GM12878 (cell line): ENCODE results near the gene COG4. TPM values are rescaled to one million over a fixed set of nuclear protein-coding genes. Genes with fewer than 3 reads are reported as not detected.

Source experiments
- ATF7 ChIP-seq: fragments of 450-650 bp; IDR thresholded peaks from 2 replicates; pipeline ENCODE4 v1.6.1; 2016; ENCODE audit warnings: low read depth, mild to moderate bottlenecking
- CHD2 ChIP-seq: IDR thresholded peaks from 2 replicates; pipeline ENCODE4 v1.6.1; 2011; ENCODE audit warnings: low read depth, low read length, improper control_type of control experiment, borderline replicate concordance
- EED ChIP-seq: sonication (generic); IDR thresholded peaks from 2 replicates; pipeline ENCODE4 v1.6.1; 2016; ENCODE audit warnings: antibody characterized with exemption, low read depth
- HDAC2 ChIP-seq: fragments of 200-600 bp; sonication (generic); IDR thresholded peaks from 2 replicates; pipeline ENCODE4 v1.6.1; 2017
- HDGF ChIP-seq: fragments of 450-650 bp; IDR thresholded peaks from 2 replicates; pipeline ENCODE4 v1.6.1; 2016; ENCODE audit warnings: antibody characterized with exemption
- JUNB ChIP-seq: IDR thresholded peaks from 2 replicates; pipeline ENCODE4 v1.6.1; 2016; ENCODE audit warnings: antibody characterized with exemption, mild to moderate bottlenecking
- MEF2B ChIP-seq: fragments of 450-650 bp; IDR thresholded peaks from 2 replicates; pipeline ENCODE4 v1.6.1; 2018; ENCODE audit warnings: mild to moderate bottlenecking, moderate library complexity; ENCODE audit not compliant: partially characterized antibody, poor library complexity, severe bottlenecking
- MYB ChIP-seq: fragments of 150-350 bp; IDR thresholded peaks from 2 replicates; pipeline ENCODE4 v1.6.1; 2014; ENCODE audit warnings: mild to moderate bottlenecking, low read depth, low read length, borderline replicate concordance
- NBN ChIP-seq: fragments of 450-650 bp; IDR thresholded peaks from 2 replicates; pipeline ENCODE4 v1.6.1; 2016
- NR2C1 ChIP-seq: fragments of 450-650 bp; IDR thresholded peaks from 2 replicates; pipeline ENCODE4 v1.6.1; 2017; ENCODE audit warnings: antibody characterized with exemption, mild to moderate bottlenecking, moderate library complexity
- RBBP5 ChIP-seq: fragments of 200-600 bp; sonication (generic); conservative IDR thresholded peaks from 2 replicates; pipeline ENCODE4 v1.6.1; 2016
- TAF1 ChIP-seq: IDR thresholded peaks from 2 replicates; pipeline ENCODE4 v1.6.1; 2011; ENCODE audit warnings: mild to moderate bottlenecking, low read depth, low read length, borderline replicate concordance
- TBL1XR1 ChIP-seq: IDR thresholded peaks from 2 replicates; pipeline ENCODE4 v1.6.1; 2012; ENCODE audit warnings: low read depth, low read length, improper control_type of control experiment
- TCF12 ChIP-seq: IDR thresholded peaks from 2 replicates; pipeline ENCODE4 v1.6.1; 2011; ENCODE audit warnings: low read depth, mild to moderate bottlenecking, low read length
- ZSCAN29 ChIP-seq: fragments of 450-650 bp; IDR thresholded peaks from 2 replicates; pipeline ENCODE4 v1.6.1; 2017; ENCODE audit warnings: mild to moderate bottlenecking, moderate library complexity
- polyA plus RNA-seq, 11 experiments: library from polyadenylated mRNA; depleted of rRNA in 4 of 11; unstranded in 6 of 11; stranded (reverse) in 5 of 11; fragments of >200 nt; fragmentation: Nextera tagmentation in 4 of 11; fragmentation: Illumina TruSeq in 1 of 11; extraction: Ambion mirVana in 4 of 11; extraction: Trizol in 1 of 11; gene quantifications; 1 replicate in 1 of 11; 2 replicates in 10 of 11; pipeline versions ENCODE4 v1.2.1 to v1.2.3, GENCODE V29; 2011 to 2016; ENCODE audit warnings: inconsistent platforms in 2 of 11, missing spikeins in 2 of 11, low read depth in 1 of 11
- total RNA-seq, 4 experiments: library from RNA; depleted of rRNA in 3 of 4; stranded (reverse); fragments of >200 nt in 3 of 4; fragmentation: Illumina TruSeq in 1 of 4; extraction: Trizol in 1 of 4; gene quantifications; 2 replicates each; pipeline versions ENCODE4 v1.2.1 to v1.2.3, GENCODE V29; 2013 to 2021
- TF ChIP-seq, protein P1 (sequence below): fragments of 450-650 bp; IDR thresholded peaks from 2 replicates; pipeline ENCODE4 v1.6.1; 2016; ENCODE audit warnings: mild to moderate bottlenecking, moderate library complexity, borderline replicate concordance
- TF ChIP-seq, protein P2 (sequence below): fragments of 450-650 bp; IDR thresholded peaks from 2 replicates; pipeline ENCODE4 v1.6.1; 2016; ENCODE audit warnings: mild to moderate bottlenecking
- TF ChIP-seq, protein P3 (sequence below): fragments of 450-650 bp; conservative IDR thresholded peaks from 2 replicates; pipeline ENCODE4 v1.6.1; 2017; ENCODE audit warnings: mild to moderate bottlenecking, moderate library complexity
- TF ChIP-seq, protein P4 (sequence below): fragments of 150-350 bp; IDR thresholded peaks from 2 replicates; pipeline ENCODE4 v1.6.1; 2016; ENCODE audit warnings: low read depth, low read length

The COG4 gene
- total and polyA plus RNA-seq, 10 of the 15 experiments (the other 5 are each of a cell fraction or from before 2014, with no cell fraction given) = 7.0 to 57.7 (median 33.0) TPM

DNA sequence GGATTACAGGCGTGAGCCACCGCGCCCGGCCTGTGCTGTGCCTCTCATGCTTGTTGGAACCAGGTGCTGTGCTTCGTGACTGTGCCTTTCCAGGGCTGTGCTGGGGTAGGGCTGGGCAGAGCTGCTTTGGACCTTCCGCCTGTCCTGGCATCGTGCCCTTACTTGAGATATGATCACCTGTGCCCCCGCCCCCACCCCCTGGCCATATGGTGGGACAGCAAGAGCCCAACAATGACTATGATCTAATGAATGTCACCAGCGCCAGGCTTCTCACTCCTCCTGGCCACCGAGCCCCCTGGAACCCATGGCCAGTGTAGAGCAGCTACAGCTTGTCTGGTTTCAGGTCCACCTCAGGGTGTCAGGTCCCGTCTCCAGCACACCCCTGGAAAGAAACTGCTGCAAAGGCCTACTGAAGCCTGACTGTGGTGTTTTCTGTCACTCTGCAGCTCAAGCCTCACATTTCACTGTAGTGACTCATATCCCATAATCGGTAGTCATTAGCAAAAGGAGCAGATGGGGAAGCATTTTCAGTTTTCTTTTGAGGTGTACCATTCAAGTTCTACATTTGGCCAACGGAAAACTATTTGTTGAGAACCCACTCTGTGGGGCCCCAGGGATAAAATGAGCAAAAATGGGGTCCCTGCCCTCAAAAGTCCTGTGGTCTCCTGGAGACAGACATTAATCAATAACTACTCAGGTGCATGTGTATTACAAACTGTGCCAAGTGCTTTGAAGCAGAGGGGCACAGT is 46.9 kb downstream of the COG4 start (continued):
- TF ChIP-seq, protein P1, sequence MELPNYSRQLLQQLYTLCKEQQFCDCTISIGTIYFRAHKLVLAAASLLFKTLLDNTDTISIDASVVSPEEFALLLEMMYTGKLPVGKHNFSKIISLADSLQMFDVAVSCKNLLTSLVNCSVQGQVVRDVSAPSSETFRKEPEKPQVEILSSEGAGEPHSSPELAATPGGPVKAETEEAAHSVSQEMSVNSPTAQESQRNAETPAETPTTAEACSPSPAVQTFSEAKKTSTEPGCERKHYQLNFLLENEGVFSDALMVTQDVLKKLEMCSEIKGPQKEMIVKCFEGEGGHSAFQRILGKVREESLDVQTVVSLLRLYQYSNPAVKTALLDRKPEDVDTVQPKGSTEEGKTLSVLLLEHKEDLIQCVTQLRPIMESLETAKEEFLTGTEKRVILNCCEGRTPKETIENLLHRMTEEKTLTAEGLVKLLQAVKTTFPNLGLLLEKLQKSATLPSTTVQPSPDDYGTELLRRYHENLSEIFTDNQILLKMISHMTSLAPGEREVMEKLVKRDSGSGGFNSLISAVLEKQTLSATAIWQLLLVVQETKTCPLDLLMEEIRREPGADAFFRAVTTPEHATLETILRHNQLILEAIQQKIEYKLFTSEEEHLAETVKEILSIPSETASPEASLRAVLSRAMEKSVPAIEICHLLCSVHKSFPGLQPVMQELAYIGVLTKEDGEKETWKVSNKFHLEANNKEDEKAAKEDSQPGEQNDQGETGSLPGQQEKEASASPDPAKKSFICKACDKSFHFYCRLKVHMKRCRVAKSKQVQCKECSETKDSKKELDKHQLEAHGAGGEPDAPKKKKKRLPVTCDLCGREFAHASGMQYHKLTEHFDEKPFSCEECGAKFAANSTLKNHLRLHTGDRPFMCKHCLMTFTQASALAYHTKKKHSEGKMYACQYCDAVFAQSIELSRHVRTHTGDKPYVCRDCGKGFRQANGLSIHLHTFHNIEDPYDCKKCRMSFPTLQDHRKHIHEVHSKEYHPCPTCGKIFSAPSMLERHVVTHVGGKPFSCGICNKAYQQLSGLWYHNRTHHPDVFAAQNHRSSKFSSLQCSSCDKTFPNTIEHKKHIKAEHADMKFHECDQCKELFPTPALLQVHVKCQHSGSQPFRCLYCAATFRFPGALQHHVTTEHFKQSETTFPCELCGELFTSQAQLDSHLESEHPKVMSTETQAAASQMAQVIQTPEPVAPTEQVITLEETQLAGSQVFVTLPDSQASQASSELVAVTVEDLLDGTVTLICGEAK = peak; percentile 25; the same call in 1 of the 2 replicates
- TF ChIP-seq NBN (0 out of 2 replicates have a peak, but pooled peaks have one; percentile 82), ZSCAN29 (peak; percentile 54; the same call in 1 of the 2 replicates), CHD2 (no peak), TBL1XR1 (peak; percentile 70), TCF12 (peak; percentile 66; the same call in 1 of the 2 replicates), NR2C1 (no peak), ATF7 (peak; percentile 89), EED (peak; percentile 93), JUNB (peak; percentile 97), HDAC2 (no peak), TAF1 (peak; percentile 35; the same call in 1 of the 2 replicates), RBBP5 (no peak), HDGF (peak; percentile 83), MEF2B (peak; percentile 77), MYB (peak; percentile 71; the same call in 1 of the 2 replicates)
- TF ChIP-seq, protein P2, sequence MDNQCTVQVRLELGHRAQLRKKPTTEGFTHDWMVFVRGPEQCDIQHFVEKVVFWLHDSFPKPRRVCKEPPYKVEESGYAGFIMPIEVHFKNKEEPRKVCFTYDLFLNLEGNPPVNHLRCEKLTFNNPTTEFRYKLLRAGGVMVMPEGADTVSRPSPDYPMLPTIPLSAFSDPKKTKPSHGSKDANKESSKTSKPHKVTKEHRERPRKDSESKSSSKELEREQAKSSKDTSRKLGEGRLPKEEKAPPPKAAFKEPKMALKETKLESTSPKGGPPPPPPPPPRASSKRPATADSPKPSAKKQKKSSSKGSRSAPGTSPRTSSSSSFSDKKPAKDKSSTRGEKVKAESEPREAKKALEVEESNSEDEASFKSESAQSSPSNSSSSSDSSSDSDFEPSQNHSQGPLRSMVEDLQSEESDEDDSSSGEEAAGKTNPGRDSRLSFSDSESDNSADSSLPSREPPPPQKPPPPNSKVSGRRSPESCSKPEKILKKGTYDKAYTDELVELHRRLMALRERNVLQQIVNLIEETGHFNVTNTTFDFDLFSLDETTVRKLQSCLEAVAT = peak; percentile 68; the same call in 1 of the 2 replicates
- TF ChIP-seq, protein P3, sequence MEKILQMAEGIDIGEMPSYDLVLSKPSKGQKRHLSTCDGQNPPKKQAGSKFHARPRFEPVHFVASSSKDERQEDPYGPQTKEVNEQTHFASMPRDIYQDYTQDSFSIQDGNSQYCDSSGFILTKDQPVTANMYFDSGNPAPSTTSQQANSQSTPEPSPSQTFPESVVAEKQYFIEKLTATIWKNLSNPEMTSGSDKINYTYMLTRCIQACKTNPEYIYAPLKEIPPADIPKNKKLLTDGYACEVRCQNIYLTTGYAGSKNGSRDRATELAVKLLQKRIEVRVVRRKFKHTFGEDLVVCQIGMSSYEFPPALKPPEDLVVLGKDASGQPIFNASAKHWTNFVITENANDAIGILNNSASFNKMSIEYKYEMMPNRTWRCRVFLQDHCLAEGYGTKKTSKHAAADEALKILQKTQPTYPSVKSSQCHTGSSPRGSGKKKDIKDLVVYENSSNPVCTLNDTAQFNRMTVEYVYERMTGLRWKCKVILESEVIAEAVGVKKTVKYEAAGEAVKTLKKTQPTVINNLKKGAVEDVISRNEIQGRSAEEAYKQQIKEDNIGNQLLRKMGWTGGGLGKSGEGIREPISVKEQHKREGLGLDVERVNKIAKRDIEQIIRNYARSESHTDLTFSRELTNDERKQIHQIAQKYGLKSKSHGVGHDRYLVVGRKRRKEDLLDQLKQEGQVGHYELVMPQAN = peak; percentile 11; the same call in 1 of the 2 replicates
- TF ChIP-seq, protein P4, sequence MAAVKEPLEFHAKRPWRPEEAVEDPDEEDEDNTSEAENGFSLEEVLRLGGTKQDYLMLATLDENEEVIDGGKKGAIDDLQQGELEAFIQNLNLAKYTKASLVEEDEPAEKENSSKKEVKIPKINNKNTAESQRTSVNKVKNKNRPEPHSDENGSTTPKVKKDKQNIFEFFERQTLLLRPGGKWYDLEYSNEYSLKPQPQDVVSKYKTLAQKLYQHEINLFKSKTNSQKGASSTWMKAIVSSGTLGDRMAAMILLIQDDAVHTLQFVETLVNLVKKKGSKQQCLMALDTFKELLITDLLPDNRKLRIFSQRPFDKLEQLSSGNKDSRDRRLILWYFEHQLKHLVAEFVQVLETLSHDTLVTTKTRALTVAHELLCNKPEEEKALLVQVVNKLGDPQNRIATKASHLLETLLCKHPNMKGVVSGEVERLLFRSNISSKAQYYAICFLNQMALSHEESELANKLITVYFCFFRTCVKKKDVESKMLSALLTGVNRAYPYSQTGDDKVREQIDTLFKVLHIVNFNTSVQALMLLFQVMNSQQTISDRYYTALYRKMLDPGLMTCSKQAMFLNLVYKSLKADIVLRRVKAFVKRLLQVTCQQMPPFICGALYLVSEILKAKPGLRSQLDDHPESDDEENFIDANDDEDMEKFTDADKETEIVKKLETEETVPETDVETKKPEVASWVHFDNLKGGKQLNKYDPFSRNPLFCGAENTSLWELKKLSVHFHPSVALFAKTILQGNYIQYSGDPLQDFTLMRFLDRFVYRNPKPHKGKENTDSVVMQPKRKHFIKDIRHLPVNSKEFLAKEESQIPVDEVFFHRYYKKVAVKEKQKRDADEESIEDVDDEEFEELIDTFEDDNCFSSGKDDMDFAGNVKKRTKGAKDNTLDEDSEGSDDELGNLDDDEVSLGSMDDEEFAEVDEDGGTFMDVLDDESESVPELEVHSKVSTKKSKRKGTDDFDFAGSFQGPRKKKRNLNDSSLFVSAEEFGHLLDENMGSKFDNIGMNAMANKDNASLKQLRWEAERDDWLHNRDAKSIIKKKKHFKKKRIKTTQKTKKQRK = no peak
